ENCODE measurements around the gene HMGCS1.

HMGCS1 gene

GRCh38 chr5:43353668-43354067 lies 40.5 kb upstream of the HMGCS1 start:
- DNase-seq (ENCODE audit: low read depth) = no peak
- no peak overlapping the region for H3K4me3 ChIP-seq (ENCODE audit: low read depth, low read length)
- TF ChIP-seq, protein P1, sequence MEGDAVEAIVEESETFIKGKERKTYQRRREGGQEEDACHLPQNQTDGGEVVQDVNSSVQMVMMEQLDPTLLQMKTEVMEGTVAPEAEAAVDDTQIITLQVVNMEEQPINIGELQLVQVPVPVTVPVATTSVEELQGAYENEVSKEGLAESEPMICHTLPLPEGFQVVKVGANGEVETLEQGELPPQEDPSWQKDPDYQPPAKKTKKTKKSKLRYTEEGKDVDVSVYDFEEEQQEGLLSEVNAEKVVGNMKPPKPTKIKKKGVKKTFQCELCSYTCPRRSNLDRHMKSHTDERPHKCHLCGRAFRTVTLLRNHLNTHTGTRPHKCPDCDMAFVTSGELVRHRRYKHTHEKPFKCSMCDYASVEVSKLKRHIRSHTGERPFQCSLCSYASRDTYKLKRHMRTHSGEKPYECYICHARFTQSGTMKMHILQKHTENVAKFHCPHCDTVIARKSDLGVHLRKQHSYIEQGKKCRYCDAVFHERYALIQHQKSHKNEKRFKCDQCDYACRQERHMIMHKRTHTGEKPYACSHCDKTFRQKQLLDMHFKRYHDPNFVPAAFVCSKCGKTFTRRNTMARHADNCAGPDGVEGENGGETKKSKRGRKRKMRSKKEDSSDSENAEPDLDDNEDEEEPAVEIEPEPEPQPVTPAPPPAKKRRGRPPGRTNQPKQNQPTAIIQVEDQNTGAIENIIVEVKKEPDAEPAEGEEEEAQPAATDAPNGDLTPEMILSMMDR (IDR thresholded peaks at IDR 0.05; ENCODE audit: low read depth, low read length, missing control alignments) = no peak
- in situ Hi-C loops (cut with HindIII; ENCODE audit: low sequenced_read_pairs) = no loop called here

- DNase-seq (ENCODE audit: low read depth) = no peak
- no peak overlapping the region for H3K4me3 ChIP-seq (ENCODE audit: low read depth, low read length)
- TF ChIP-seq, protein P1 (IDR thresholded peaks at IDR 0.05; ENCODE audit: low read depth, low read length, missing control alignments) = no peak
- in situ Hi-C loops (cut with HindIII; ENCODE audit: low sequenced_read_pairs) = no loop called here
Measured at GRCh38 chr5:43352915-43353314, 39.7 kb upstream of the HMGCS1 start.

- no peak overlapping the region for H3K4me3 ChIP-seq (ENCODE audit: low read depth, low read length)
- in situ Hi-C loops (cut with HindIII; ENCODE audit: low sequenced_read_pairs) = no loop called here
- TF ChIP-seq, protein P1 (IDR thresholded peaks at IDR 0.05; ENCODE audit: low read depth, low read length, missing control alignments) = no peak
- no peak for DNase-seq (ENCODE audit: low read depth)
Measured at GRCh38 chr5:43352131-43352530, 38.9 kb upstream of the HMGCS1 start.

DNA sequence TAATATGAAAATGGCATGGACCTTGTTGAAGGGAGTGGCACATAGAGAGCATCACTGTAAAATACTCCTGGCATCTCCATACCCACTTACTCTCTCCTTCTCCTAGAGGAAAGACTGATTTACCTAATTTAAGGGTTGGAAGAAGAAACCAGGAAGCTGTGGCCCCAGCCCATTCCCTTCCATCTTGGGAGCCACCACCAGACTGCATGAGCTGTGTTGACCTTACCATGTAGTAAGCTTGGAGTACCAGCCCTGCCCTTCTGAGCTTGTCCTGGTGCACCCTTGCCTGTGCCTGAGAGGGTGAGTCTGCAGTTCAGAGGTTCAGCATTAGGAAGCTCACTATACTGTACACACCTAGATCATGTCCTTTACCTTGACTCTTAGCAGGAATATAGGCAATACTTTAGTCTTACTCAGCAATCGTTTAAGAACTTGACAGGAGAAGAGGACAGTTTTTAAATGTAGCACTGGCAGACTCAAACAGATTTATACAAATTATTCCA lies 35.7 kb upstream of the HMGCS1 start:
- in situ Hi-C loops (cut with HindIII; ENCODE audit: low sequenced_read_pairs) = no loop called here
- no peak for DNase-seq (ENCODE audit: low read depth)
- no peak overlapping the region for H3K4me3 ChIP-seq (ENCODE audit: low read depth, low read length)
- TF ChIP-seq, protein P1 (IDR thresholded peaks at IDR 0.05; ENCODE audit: low read depth, low read length, missing control alignments) = no peak

DNA sequence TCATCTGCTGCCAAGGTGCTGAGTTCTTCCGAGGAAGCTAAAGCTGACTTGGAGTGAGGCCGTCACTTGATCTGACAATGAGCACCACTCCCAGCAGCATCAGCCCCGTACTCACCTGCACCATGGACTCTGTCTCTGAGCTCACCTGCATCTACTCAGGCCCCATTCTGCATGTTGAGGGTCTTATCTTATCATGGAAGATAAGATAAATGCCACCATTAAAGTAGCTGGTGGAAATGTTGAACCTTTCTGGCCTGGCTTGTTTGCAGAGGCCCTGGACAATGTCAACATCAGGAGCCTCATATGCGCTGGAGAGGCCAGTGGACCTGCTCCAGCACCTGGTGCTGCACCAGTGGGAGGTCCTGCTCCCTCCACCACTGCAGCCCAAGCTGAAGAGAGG lies 35.0 kb upstream of the HMGCS1 start:
- in situ Hi-C loops (cut with HindIII; ENCODE audit: low sequenced_read_pairs) = no loop called here
- H3K4me3 ChIP-seq (ENCODE audit: low read depth, low read length) = no peak overlapping the region
- TF ChIP-seq, protein P1 (IDR thresholded peaks at IDR 0.05; ENCODE audit: low read depth, low read length, missing control alignments) = no peak
- no peak for DNase-seq (ENCODE audit: low read depth)

- no peak for DNase-seq (ENCODE audit: low read depth)
- TF ChIP-seq, protein P1 (IDR thresholded peaks at IDR 0.05; ENCODE audit: low read depth, low read length, missing control alignments) = no peak
- in situ Hi-C loops (cut with HindIII; ENCODE audit: low sequenced_read_pairs) = no loop called here
- no peak overlapping the region for H3K4me3 ChIP-seq (ENCODE audit: low read depth, low read length)
Measured at GRCh38 chr5:43338862-43339261, 25.6 kb upstream of the HMGCS1 start.

GRCh38 chr5:43336159-43336558 lies 22.9 kb upstream of the HMGCS1 start:
- no peak for DNase-seq (ENCODE audit: low read depth)
- TF ChIP-seq, protein P1 (IDR thresholded peaks at IDR 0.05; ENCODE audit: low read depth, low read length, missing control alignments) = no peak
- in situ Hi-C loops (cut with HindIII; ENCODE audit: low sequenced_read_pairs) = no loop called here
- no peak overlapping the region for H3K4me3 ChIP-seq (ENCODE audit: low read depth, low read length)
